Sigmoid colon (tissue), 4 donors: ENCODE results near the gene RNASET2.

Experiments used
- POLR2A ChIP-seq, 2 donors: fragments of 450-650 bp; IDR thresholded peaks; one replicate each; pipeline ENCODE4 v1.6.1; 2016; ENCODE audit warnings: antibody characterized with exemption in 2 of 2, mild to moderate bottlenecking in 2 of 2, moderate library complexity in 2 of 2
- POLR2AphosphoS5 ChIP-seq, 4 donors: sonication (generic); formaldehyde crosslinking; IDR thresholded peaks; one replicate each; pipeline ENCODE4 v1.6.1; 2017; ENCODE audit warnings: antibody characterized with exemption in 4 of 4
- TF ChIP-seq, protein P1 (sequence below), 4 experiments: fragments of 450-650 bp in 3 of 4; fragments of 200-600 bp in 1 of 4; IDR thresholded peaks; one replicate each; pipeline ENCODE4 v1.5.1; 2016 to 2019; ENCODE audit warnings: antibody characterized with exemption in 4 of 4, mild to moderate bottlenecking in 3 of 4, moderate library complexity in 2 of 4

GRCh38 chr6:166999145-166999883 is 43.0 kb upstream of the RNASET2 start, which contains the start of gene CEP43:
- TF ChIP-seq POLR2A (IDR thresholded peaks at IDR 0.05): no peak
- TF ChIP-seq, protein P1, sequence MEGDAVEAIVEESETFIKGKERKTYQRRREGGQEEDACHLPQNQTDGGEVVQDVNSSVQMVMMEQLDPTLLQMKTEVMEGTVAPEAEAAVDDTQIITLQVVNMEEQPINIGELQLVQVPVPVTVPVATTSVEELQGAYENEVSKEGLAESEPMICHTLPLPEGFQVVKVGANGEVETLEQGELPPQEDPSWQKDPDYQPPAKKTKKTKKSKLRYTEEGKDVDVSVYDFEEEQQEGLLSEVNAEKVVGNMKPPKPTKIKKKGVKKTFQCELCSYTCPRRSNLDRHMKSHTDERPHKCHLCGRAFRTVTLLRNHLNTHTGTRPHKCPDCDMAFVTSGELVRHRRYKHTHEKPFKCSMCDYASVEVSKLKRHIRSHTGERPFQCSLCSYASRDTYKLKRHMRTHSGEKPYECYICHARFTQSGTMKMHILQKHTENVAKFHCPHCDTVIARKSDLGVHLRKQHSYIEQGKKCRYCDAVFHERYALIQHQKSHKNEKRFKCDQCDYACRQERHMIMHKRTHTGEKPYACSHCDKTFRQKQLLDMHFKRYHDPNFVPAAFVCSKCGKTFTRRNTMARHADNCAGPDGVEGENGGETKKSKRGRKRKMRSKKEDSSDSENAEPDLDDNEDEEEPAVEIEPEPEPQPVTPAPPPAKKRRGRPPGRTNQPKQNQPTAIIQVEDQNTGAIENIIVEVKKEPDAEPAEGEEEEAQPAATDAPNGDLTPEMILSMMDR (IDR thresholded peaks at IDR 0.05): no peak
- peak in 3 of 4 donors; percentile 42 to 64 (median 54) for TF ChIP-seq POLR2AphosphoS5 (IDR thresholded peaks at IDR 0.05)
